AG04450 (cell line): ENCODE data around the gene WAS. TPM values are rescaled to one million over a fixed set of nuclear protein-coding genes. Genes with fewer than 3 reads are reported as not detected.
"Not testable (repeated sequence)": the region's sequence is repeated elsewhere in the genome, so short reads cannot be mapped to it uniquely, and the experiment has no call there.

ENCODE experiments used
- CTCF ChIA-PET: fragments of 300-600, 350-600 bp; formaldehyde crosslinking; extraction: SDS; loops from one replicate; lab custom pipeline; 2022; ENCODE audit warnings: antibody characterized with exemption, inconsistent platforms; lab: Charles Lee
- POLR2A ChIA-PET: fragments of 350-600 bp; formaldehyde crosslinking; extraction: SDS; loops from one replicate; lab custom pipeline; 2021; ENCODE audit warnings: antibody characterized with exemption, inconsistent platforms; lab: Yijun Ruan, JAX
- DNase-seq: peaks from one replicate; pipeline ENCODE4 v3.0.0-alpha.2; 2011; ENCODE audit warnings: low read depth, low spot score
- H3K27ac ChIP-seq: one replicate; pipeline ENCODE4 v1.5.1; 2012; ENCODE audit warnings: low read depth, low read length, control low read depth
- H3K27me3 ChIP-seq: one replicate; pipeline ENCODE4 v1.6.0; 2012; ENCODE audit warnings: low read length; ENCODE audit not compliant: control insufficient read depth, insufficient read depth
- H3K4me3 ChIP-seq: 2 replicates; pipeline ENCODE4 v1.5.1; 2011; ENCODE audit warnings: mild to moderate bottlenecking, low read depth, low read length, control low read depth
- H3K9me3 ChIP-seq: 2 replicates; pipeline ENCODE4 v1.5.1; 2012; ENCODE audit warnings: low read length; ENCODE audit not compliant: control insufficient read depth, insufficient read depth
- polyA plus RNA-seq: library from polyadenylated mRNA; depleted of rRNA; stranded (reverse); fragments of >200 nt; gene quantifications from 2 replicates; pipeline ENCODE4 v1.2.3, GENCODE V29; 2011
- TF ChIP-seq, protein P1 (sequence below): IDR thresholded peaks from 2 replicates; pipeline ENCODE4 v1.5.1; 2011; ENCODE audit warnings: low read depth, low read length, control low read depth, inconsistent platforms

The WAS gene
- polyA plus RNA-seq, 1 experiment = not detected

DNA sequence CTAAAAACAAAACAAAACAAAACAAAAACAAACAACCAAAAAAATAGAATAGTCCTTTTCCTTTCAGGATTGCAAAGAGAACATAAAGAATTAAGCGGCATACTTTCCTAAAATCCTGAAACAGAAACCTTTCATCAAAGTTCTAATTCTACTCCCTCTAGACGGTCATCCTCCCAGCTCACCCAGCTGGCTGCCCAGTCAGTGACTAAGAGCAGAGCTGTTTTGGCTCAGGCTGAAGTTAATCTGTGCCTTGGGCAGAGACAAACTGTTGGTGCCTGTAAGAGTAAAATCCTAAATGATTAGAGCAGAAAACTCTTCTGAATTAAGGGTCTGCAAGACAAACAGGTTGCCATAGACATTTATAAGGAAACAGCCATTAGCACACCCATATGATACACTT, 17.6 kb upstream of the WAS start:
- CTCF ChIA-PET = no interaction called here
- DNase-seq = no peak
- TF ChIP-seq, protein P1, sequence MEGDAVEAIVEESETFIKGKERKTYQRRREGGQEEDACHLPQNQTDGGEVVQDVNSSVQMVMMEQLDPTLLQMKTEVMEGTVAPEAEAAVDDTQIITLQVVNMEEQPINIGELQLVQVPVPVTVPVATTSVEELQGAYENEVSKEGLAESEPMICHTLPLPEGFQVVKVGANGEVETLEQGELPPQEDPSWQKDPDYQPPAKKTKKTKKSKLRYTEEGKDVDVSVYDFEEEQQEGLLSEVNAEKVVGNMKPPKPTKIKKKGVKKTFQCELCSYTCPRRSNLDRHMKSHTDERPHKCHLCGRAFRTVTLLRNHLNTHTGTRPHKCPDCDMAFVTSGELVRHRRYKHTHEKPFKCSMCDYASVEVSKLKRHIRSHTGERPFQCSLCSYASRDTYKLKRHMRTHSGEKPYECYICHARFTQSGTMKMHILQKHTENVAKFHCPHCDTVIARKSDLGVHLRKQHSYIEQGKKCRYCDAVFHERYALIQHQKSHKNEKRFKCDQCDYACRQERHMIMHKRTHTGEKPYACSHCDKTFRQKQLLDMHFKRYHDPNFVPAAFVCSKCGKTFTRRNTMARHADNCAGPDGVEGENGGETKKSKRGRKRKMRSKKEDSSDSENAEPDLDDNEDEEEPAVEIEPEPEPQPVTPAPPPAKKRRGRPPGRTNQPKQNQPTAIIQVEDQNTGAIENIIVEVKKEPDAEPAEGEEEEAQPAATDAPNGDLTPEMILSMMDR = no peak
- Histone ChIP-seq H3K27ac (no peak overlapping the region), H3K27me3 (no peaks in the 10 kb centered on the region), H3K9me3 (no peaks in the 10 kb centered on the region), H3K4me3 (no peak overlapping the region)
- POLR2A ChIA-PET = no interaction called here

DNA sequence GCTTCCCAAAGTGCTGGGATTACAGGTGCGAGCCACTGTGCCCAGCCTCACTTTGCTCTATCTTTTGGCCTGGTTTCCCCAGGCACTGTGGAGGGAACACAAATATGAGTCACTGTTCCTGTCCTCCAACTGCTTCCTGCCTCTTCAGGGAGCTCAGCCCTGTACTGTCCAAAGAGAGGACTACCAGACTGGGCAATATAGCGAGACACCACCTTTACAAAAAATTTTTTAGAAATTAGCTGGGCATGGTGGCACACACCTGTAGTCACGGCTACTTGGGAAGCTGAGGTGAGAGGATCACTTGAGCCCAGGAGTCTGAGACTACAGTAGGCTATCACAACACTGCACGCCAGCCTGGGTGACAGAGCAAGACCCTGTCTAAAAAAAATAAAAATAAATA, 16.9 kb upstream of the WAS start:
- H3K4me3 ChIP-seq = no peak overlapping the region
- TF ChIP-seq, protein P1 = no peak
- no peaks in the 10 kb centered on the region for H3K9me3 ChIP-seq
- no peak for DNase-seq
- CTCF ChIA-PET = no interaction called here
- no peak overlapping the region for H3K27ac ChIP-seq
- POLR2A ChIA-PET = no interaction called here
- no peaks in the 10 kb centered on the region for H3K27me3 ChIP-seq

DNA sequence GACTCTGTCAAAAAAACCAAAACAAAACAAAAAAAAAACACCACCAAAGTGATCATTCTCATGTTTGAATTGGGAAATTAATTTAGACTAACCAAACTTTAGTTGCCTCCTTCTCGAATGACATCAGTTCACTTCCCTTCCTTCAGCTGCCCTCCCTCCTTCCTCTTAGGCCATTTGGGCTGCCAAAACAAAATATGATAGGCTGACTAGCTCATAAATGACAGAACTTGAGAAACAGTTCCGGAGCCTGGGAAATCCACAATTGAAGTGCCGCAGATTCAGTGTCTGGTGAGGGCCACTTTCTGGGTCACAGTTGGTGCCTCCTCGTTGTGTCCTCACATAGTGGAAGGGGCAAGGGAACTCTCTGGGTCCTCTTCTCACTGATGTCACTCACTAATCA, 16.1 kb upstream of the WAS start:
- no peaks in the 10 kb centered on the region for H3K9me3 ChIP-seq
- TF ChIP-seq, protein P1 = no peak
- CTCF ChIA-PET = no interaction called here
- H3K27ac ChIP-seq = no peak overlapping the region
- no peak overlapping the region for H3K4me3 ChIP-seq
- POLR2A ChIA-PET = no interaction called here
- DNase-seq = no peak
- no peaks in the 10 kb centered on the region for H3K27me3 ChIP-seq

DNA sequence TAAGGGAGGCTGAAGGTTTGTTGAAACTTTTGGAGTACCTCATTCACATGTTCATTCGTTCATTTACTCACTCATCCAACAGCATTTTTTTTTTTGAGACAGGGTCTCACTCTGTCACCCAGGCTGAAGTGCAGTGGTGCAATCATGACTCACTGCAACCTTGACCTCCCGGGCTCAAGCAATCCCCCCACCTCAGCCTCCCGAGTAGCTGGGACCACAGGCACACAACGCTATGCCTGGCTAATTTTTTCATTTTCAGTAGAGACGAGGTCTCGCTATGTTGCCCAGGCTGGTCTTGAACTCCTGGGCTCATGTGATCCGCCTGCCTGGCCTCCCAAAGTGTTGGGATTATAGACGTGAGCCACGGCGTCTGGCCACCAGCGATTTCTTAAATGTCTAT, 15.4 kb upstream of the WAS start:
- H3K4me3 ChIP-seq, H3K27me3 ChIP-seq, CTCF ChIA-PET, H3K9me3 ChIP-seq, DNase-seq, POLR2A ChIA-PET, H3K27ac ChIP-seq: not testable (repeated sequence)

DNA sequence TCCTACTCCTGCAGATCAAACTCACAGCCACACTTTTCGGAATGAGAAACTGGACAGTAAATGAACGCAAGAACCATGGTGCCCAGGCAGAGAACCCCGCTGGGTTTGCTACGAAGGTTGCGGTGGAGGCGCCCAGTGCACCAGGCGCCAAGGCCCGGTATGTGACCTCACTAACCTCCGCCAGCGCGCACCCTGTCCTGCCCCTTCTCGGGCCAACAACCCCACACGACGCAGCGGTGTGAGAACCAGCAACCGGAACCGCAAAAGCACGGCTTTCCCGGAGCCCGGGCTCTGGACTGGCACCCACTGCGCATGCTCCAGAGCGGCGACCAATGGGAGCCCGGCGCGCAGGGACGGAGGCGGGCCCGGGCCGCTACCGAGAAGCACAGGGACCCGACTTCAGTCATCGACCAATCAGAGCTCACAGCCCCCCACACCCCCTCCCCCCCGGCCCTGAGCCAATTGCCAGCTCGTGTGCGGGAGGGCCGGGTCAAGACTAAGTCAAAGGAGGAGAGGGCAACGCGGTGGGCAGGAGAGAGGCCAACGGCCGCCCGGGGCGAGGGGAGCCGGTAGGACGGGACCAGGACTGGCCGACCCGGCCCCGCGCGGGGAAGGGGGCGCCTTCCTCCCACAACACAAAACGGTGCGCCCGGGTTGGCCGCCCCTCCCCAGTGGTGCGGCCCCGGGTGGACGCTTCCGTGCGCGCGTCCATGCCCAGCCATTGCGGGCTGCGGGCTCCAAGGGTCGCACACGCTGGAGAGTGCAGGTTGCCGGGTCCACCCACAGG, 7.3 kb upstream of the WAS start:
- peak overlapping the region; percentile 76 for H3K4me3 ChIP-seq
- peak; percentile 45 for DNase-seq
- H3K27me3 ChIP-seq = no peaks in the 10 kb centered on the region
- ChIA-PET CTCF (no interaction called here), POLR2A (interaction anchor here (0.6 to 1.0 kb wide), 5 partner anchors 20 to 282 kb away, joined by 3 to 9 read pairs (median 3); partner anchors contain the start of gene SUV39H1)
- TF ChIP-seq, protein P1 = no peak
- no peaks in the 10 kb centered on the region for H3K9me3 ChIP-seq
- peak overlapping the region; percentile 21 for H3K27ac ChIP-seq
